LNCaP clone FGC (cell line): ENCODE data around the gene RTN4RL1.

Experiments
- DNase-seq: peaks from one replicate; pipeline ENCODE4 v3.0.0-alpha.2; 2011; ENCODE audit warnings: low read depth
- H3K4me3 ChIP-seq: 2 replicates; pipeline ENCODE4 v1.5.1; 2011; ENCODE audit warnings: mild to moderate bottlenecking, low read depth, low read length, control low read depth
- CTCF ChIP-seq: IDR thresholded peaks from 2 replicates; pipeline ENCODE4 v1.5.1; 2012; ENCODE audit warnings: mild to moderate bottlenecking; ENCODE audit not compliant: control insufficient read depth, insufficient read depth; ENCODE audit errors: extremely low read depth

Gene RTN4RL1

DNA sequence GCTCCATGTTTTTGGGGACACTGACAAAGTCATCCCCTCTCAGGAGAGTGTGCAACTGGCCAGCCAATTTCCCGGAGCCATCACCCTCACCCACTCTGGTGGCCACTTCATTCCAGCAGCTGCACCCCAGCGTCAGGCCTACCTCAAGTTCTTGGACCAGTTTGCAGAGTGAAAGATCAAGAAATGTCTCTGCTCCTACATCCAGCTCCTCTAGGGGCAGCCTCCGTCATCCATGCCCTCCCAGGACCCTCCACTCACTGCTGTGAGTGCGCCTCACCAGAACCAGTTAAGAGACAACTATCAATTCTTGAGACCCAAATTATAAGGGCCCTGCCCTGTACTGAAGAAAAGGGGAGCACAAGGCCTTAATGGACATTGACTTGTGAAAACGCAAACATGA is 17.8 kb upstream of the RTN4RL1 start:
- TF ChIP-seq CTCF = no peak
- H3K4me3 ChIP-seq = peak overlapping the region; percentile 84
- no peak for DNase-seq

DNA sequence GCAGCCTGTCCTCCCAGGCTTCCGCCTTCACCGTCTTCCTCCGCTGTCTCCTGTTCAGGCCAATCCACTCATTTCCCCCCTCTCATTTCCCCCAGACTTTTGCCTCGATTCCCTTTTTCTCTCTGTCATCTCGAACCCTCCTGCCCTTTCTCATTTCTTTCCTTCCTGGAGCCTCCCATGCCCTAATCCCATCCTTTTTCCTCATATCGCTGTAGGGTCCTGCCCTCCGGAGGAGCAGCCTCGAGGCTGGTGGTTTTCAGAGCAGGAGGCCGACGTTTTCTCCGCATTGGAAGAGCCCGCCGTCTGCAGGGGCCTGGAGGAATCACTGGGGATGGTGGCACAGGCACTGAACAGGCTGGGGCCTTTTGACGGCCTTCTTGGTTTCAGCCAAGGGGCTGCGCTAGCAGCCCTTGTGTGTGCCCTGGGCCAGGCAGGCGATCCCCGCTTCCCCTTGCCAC is 17.3 kb upstream of the RTN4RL1 start:
- 0 out of 2 replicates have a peak, but pooled peaks have one; percentile 22 for TF ChIP-seq CTCF
- peak overlapping the region; percentile 84 for H3K4me3 ChIP-seq
- no peak for DNase-seq

DNA sequence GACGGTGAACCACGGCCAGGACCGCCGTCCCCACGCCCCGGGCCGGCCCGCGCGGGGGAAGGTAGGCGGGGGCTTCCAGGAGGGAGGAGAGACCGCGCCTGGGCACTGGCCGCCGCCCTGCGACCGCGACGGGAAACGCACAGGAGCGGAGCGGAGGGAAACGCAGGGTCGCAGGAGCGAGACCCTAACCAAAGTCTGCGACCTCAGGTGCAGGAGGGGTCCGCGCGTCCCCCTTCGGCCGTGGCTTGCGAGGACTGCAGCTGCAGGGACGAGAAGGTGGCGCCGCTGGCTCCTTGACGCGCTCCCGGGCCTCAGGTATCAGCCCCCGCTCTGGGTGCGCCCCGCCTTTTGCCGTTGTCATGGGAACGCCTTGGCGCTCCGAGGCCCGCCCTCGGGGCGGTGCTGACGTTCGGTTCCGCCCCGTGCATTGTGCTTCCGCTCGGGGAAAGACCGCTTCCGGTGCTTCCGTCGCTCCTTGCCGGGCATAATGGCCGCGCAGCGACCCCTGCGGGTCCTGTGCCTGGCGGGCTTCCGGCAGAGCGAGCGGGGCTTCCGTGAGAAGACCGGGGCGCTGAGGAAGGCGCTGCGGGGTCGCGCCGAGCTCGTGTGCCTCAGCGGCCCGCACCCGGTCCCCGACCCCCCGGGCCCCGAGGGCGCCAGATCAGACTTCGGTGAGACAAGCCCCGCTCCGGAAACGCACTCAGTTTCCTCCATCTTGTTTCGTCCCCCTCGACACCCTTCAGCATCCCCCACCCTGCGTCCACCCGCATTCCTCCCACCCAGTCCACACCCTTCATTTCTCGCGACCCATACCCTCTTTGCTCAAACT is 16.6 kb upstream of the RTN4RL1 start, which contains the start of gene OVCA2:
OVCA2 (plus strand) TSS at position 462 of the 829 bp plus-strand sequence; CDS start at position 488, 26 bp downstream.
- H3K4me3 ChIP-seq = peak within 1 kb of the TSS; percentile 84
- DNase-seq = peak; percentile 72
- TF ChIP-seq CTCF = peak; percentile 41

- TF ChIP-seq CTCF = no peak
- peak overlapping the region; percentile 84 for H3K4me3 ChIP-seq
- no peak for DNase-seq
Observed at GRCh38 chr17:2040942-2041560, 15.9 kb upstream of the RTN4RL1 start.

- TF ChIP-seq CTCF = no peak
- DNase-seq = no peak
- no peak overlapping the region for H3K4me3 ChIP-seq
Observed at GRCh38 chr17:2040219-2040827, 15.2 kb upstream of the RTN4RL1 start.

DNA sequence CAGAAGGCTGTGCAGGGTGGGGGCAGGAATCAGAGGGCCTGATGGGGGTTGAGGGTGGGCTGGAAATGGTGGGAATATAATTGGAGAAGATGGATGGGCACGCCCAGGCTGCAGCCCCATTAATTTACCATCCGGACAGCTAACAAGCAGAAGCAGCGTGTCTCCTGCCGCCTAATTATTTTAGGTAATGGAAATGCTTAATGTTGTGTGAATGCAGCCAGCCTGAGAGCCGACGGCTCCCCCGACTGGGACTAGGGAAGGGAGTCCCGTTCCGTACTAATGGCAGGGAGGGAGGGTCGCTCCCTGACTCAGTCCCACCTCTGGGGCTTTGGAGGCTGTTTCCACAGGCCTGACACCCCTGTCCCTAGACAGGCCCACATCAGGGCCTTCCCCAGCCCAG is 12.0 kb upstream of the RTN4RL1 start:
- no peak for TF ChIP-seq CTCF
- no peak for DNase-seq
- H3K4me3 ChIP-seq = no peak overlapping the region
